GM12891 (cell line): ENCODE data around the gene CCNT2.
"Not testable (repeated sequence)": the region's sequence is repeated elsewhere in the genome, so short reads cannot be mapped to it uniquely, and the experiment has no call there.

Experiments used
- DNase-seq: peaks from one replicate; pipeline ENCODE4 v3.0.0; 2011; ENCODE audit warnings: low spot score; ENCODE audit not compliant: insufficient read length
- FAIRE-seq: peaks from 2 replicates; lab custom pipeline; 2011; peaks lifted over from hg19 to GRCh38; lab: Jason Lieb, UNC
- PAX5 ChIP-seq: IDR thresholded peaks from 2 replicates; pipeline ENCODE4 v1.6.1; 2011; ENCODE audit warnings: low read length, moderate library complexity, mild to moderate bottlenecking; ENCODE audit not compliant: insufficient read depth, severe bottlenecking
- POLR2A ChIP-seq: IDR thresholded peaks from 2 replicates; pipeline ENCODE4 v1.6.1; 2011; ENCODE audit warnings: low read depth, low read length, control low read depth
- POLR2AphosphoS5 ChIP-seq: IDR thresholded peaks from 2 replicates; pipeline ENCODE4 v1.6.1; 2011; ENCODE audit warnings: low read depth, low read length, control low read depth
- POU2F2 ChIP-seq: IDR thresholded peaks from 2 replicates; pipeline ENCODE4 v1.6.1; 2011; ENCODE audit warnings: low read depth, mild to moderate bottlenecking, control low read depth, low read length, moderate library complexity
- SPI1 ChIP-seq: IDR thresholded peaks from 2 replicates; pipeline ENCODE4 v1.6.1; 2011; ENCODE audit warnings: low read depth, low read length, control low read depth
- TAF1 ChIP-seq: IDR thresholded peaks from 2 replicates; pipeline ENCODE4 v1.6.1; 2011; ENCODE audit warnings: low read depth, low read length, control low read depth

CCNT2 gene

DNA sequence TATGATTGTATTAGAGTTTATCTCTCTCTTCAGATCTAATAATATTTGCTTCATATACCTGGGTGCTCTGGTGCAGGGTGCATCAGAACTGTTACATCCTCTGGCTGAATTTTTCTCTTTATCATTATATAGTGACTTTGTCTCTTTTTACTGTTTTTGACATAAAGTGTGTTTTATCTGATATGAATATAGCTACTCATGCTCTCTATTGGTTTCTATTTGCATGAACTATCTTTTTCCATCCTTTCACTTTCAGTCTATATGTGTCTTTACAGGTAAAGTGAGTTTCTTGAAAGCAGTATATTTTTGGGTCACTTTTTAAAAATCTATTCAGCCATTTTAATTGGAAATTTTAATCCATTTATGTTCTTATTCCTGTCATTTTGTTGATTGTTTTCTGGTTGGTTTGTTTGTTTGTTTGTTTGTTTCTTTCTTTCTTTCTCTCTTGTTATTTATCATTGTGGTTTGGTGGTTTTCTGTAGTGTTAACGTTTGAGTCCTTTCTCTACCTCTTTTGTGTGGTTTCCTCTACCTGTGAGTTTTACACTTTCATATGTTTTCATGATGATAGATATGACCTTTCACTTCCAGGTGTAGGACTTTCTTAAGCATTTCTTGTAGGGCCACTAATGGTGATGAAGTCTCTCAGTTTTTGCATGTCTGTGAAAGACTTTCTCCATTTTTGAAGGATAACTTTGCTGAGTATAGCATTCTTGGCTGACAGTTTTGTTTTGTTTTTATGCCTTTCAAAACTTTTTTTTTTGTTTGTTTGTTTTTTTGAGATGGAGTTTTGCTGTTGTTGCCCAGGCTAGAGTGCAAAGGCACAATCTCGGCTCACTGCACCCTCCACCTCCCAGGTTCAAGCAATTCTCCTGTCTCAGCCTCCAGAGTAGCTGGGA lies 54.9 kb downstream of the CCNT2 start:
- FAIRE-seq, result peak; percentile 77
- DNase-seq, result no peak
- TF ChIP-seq POLR2AphosphoS5 (no peak), TAF1 (no peak), POLR2A (no peak), PAX5 (no peak), SPI1 (peak; percentile 47; the same call in 1 of the 2 replicates)

DNA sequence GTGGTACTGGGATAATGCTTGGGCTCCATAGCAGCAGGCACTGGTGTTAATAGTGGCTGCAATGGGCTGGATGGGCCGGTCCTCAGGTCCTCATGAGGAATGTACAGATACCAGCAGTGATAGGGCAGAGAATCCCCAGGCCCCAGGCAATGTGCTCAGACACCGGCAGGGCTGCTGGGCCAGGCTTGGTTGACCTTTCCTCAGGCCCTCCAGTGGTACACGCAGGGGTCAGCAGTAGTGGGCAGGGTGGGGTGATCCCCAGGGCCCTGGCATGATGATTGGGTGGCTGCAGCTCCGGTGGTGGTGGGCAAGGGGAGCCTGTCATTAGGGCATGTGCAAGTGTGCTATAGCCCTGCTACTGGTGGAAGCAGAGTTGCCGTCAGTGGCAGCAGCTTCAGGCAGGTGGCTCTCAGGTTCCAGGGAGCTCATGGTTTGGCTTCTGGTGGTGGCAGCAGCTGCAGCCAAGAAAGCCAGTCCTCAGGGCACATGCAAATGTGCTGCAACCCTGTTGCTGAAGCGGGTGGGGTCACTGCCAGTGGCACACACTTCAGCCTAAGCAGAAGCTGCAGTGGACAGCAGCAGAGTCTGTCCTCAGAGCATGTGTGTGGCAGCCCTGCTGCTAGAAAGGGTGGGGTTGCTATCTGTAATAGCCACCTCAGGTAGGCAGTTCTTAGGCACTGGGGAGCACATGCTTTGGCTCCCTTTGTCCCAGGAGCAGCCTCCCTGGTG lies 56.8 kb downstream of the CCNT2 start:
- DNase-seq, result no peak
- TF ChIP-seq SPI1 (no peak), TAF1 (no peak), POLR2A (no peak), PAX5 (no peak), POLR2AphosphoS5 (no peak), POU2F2 (no peak)
- peak; percentile 13 for FAIRE-seq

DNA sequence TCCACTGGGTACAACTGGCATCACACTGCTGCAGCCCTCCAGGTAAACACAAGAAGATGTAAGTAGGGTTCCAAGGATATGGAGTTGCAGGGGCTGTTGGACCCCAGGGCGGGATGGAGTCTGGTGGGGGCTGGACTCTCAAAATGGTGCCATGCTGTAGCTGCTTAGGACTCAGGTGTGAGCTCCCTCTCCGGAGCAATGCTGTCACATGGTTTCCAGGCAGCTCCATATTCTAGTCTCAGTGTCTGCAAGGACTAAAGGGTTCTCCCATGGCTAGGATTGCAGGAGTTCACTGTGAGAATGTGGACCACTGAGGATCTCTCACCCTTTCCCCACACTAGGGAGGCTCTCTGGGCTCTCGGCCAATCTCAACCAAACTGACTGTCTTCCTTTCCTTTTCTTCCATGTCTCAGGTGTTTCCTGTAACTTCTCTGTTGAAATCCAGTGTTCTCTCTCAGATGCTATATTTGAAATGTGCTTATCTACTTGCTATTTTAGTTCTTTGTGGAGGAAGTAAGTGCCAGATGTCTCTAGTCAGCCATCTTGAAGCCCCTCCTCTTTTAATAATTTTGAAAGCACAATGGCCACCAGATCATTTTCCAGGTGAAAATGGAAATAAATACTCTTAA lies 57.6 kb downstream of the CCNT2 start:
- DNase-seq, result no peak
- no peak for FAIRE-seq
- TF ChIP-seq PAX5 (no peak), POU2F2 (no peak), POLR2AphosphoS5 (no peak), SPI1 (no peak), POLR2A (no peak), TAF1 (no peak)

DNA sequence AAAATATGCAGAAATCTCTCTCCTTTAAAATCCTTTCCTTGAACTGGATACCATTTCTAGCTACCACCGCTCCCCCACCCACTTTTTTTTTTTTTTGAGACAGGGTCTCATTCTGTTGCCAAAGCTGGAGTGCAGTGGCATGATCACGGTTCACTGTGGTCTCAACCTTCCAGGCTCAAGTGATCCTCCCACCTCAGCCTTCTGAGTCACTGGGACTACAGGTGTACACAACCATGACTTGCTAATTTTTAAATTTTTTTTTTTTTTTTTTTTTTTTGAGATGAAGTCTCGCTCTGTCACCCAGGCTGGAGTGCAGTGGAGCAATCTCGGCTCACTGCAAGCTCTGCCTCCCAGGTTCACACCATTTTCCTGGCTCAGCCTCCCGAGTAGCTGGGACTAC lies 58.5 kb downstream of the CCNT2 start:
- DNase-seq, FAIRE-seq: not testable (repeated sequence)

DNA sequence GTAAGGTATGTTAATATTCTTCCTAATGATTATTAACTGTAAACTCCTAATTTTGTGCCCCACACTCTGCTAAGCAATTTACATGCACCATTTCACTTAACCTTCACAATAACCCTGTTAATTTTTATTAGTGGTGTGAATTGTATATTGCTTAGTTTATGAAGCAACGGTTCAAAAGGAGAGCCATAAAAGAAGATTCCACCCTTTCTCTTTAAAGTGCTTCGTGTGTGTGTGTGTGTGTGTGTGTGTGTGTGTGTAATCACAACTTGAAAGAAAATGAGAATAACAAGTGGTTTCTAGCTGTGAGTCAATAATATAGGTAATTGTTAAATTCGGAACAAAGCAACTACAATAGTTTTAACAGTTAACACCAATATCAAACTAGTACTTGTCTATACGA lies 60.6 kb downstream of the CCNT2 start:
- TF ChIP-seq SPI1, result no peak
- no peak for TF ChIP-seq PAX5
- no peak for TF ChIP-seq POLR2A
- no peak for TF ChIP-seq POLR2AphosphoS5
- no peak for TF ChIP-seq TAF1
- no peak for TF ChIP-seq POU2F2
- DNase-seq (no peak), FAIRE-seq (no peak)

DNA sequence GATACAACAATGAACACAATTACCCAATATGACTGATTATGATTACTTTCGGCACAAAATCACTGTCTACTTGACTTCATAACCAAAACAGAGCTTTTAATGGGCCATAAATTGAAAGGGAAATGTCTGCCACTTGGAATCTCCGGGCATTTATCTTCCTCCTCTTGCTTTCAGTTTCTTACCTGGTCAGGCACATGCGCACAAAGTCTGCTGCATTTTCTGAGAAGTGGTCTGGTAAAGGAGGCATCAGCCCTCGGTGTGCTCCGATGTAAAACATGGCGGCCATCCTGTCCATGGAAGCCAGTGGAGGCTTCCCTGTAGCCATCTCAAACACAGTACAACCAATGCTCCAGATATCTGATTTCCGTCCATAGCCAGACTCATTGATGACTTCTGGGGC lies 62.0 kb downstream of the CCNT2 start:
- FAIRE-seq (no peak), DNase-seq (no peak)
- TF ChIP-seq POU2F2 (no peak), PAX5 (no peak), TAF1 (no peak), SPI1 (no peak), POLR2AphosphoS5 (no peak), POLR2A (no peak)

DNA sequence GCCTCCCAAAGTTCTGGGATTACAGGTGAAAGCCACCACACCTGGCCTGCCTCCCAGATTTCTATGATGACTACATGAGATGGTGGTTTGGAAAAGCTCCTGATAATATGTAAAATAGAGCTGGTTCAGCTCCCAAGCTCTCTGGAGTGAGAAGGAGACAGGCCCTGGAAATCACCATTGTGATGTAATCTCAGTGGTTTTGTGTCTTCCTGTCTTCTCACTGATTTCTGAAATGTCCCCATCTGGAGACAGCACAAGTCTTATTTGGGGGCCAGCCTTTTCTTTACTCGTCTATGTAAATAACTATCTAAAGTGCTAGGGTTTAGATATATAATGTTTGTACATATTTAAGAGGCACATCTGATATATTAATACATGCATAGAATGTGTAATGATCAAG lies 64.0 kb downstream of the CCNT2 start:
- FAIRE-seq (no peak), DNase-seq (no peak)
- TF ChIP-seq TAF1, result no peak
- TF ChIP-seq PAX5, result no peak
- TF ChIP-seq POU2F2, result no peak
- no peak for TF ChIP-seq POLR2A
- TF ChIP-seq SPI1, result no peak
- no peak for TF ChIP-seq POLR2AphosphoS5

DNA sequence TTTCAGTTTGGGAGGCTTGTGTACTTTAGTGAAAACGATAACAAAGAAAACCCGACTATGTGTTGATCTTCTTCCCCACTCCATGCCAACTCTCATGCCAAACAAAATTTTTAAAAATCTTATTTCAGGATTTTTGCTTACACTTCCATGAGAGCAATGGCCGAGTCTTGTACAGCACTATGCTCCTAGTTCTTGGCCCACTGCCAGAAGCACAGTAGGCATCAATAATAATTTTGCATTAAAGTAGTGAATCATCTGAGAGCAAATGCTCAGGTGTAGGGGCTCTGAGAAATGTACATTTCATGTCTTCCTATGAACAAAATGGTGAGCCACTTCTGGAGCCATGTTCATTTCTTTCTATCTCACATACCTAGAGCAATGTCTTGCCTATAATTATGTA lies 66.4 kb downstream of the CCNT2 start:
- FAIRE-seq (no peak), DNase-seq (no peak)
- TF ChIP-seq POLR2AphosphoS5 (no peak), SPI1 (no peak), TAF1 (no peak), POU2F2 (no peak), PAX5 (no peak)

DNA sequence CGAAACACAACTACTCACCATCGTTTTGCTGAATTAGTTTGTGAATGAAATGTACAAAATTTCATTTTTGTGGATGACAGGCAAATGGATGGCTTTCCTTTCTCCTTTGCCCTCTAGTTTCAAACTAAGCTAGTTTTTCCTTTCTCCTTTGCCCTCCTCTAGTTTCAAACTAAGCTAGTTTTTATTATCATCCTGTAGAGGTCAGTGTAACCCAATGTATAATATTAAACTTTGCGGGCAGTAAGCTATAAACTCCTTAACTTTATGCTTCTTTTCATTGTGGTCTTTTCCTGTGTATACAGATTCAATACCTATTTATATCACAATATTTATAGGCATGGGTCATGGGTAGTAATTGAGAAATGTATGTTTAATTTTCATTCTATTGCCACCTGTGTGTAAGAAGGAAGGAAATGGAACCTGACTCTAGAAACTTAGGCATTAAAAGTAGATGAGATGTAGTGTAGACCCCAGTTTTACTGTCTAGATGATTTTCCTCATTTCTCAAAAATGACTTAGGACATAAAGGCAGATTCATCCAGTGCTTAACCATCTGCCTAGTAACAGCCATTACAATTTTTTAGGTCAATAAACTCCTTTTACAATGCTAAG lies 70.5 kb downstream of the CCNT2 start:
- DNase-seq (no peak), FAIRE-seq (no peak)
- TF ChIP-seq POLR2AphosphoS5 (no peak), POLR2A (no peak), PAX5 (no peak), TAF1 (no peak), POU2F2 (no peak), SPI1 (no peak)
